ENCODE measurements around the gene MANF.

MANF gene

DNA sequence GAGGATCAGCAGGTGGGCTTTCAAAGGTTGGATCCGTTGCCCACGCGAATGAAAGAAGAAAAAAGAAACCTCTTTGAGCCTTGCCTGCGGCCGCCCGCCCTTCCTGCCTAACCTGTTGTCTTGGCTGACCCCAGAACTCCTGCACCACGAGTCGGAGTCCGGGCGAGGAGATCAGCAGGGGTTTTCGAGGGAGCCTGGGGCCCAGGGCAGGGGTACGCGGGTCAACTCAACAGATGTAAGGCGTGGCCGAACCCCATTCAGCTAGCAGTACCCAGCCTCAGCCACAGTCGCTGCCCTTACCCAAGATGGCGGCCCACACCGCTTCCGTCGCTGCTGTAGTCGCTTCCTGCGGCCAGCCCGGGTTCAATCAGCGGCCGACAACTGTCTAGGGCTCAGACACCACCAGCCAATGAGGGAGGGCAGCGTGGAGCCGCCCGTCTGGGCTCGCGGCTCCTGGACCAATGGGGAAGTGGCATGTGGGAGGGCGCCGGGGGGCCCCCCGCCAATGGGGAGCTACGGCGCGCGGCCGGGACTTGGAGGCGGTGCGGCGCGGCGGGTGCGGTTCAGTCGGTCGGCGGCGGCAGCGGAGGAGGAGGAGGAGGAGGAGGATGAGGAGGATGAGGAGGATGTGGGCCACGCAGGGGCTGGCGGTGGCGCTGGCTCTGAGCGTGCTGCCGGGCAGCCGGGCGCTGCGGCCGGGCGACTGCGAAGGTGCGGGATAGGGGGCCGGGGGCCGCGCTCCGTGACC, at the start of gene MANF:
Gene MANF (plus strand): TSS at position 566 of the 748 bp plus-strand sequence. CDS start 52 bp downstream, at position 618.
- in situ Hi-C loops (cut with HindIII; ENCODE audit: low sequenced_read_pairs): no loop called here

DNA sequence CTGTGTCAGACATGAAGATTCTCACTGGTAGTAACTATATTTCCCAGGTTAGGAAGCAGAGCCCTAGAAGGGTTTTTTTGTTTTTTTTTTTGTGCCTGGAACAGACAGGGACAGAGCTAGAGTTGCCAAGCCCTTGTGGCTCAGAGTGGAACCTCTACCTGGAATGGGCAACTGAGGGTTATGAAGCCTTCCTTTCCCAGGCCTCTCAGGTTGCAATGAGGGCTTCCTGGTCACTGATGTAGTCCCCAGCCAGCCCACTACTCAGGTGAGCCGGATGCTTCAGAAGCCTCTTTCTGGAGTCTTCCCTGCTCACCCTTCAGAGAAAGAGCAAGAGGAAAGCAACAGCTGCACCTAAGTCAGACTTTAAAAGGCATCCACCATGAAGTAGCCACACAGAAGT, 48.8 kb upstream of the MANF start:
- in situ Hi-C loops (cut with HindIII; ENCODE audit: low sequenced_read_pairs): no loop called here

DNA sequence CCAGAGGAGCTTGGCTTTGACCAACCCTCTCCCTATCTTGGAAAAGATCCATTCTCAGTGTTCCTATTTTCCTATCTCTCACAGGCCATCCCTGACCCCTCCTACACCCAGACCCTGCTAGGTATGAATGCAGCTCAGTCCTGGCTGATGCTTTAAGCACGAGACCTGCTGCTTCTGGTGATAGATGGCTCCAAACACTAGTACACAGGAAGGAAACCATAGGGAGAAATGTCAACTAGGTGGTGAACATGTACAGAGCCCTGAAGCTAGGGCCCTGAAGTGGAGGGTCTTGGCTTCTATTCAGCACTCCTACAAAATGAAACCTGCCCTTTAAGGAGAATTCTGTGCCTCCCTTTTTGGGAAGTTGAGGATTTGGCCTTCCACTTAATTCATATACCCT, 47.4 kb upstream of the MANF start:
- in situ Hi-C loops (cut with HindIII; ENCODE audit: low sequenced_read_pairs): no loop called here

DNA sequence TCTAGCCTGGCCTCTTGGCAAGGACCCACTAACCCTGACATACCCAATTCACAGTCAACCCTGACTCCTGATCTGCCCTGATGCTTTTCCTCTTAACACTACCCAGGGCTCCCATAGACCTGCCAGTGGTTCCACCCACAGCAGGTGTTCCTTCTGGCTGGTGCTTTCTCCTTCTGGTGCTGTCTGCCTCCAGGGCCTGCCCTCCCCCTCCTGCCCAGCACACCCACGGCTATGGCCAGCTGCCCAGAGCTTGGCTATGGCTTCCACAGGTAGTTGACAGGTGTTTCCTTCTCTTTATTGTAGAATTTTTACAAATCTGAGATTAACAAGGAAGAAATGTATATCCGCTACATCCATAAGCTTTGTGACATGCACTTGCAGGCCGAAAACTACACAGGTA, 46.5 kb upstream of the MANF start:
- in situ Hi-C loops (cut with HindIII; ENCODE audit: low sequenced_read_pairs): no loop called here

DNA sequence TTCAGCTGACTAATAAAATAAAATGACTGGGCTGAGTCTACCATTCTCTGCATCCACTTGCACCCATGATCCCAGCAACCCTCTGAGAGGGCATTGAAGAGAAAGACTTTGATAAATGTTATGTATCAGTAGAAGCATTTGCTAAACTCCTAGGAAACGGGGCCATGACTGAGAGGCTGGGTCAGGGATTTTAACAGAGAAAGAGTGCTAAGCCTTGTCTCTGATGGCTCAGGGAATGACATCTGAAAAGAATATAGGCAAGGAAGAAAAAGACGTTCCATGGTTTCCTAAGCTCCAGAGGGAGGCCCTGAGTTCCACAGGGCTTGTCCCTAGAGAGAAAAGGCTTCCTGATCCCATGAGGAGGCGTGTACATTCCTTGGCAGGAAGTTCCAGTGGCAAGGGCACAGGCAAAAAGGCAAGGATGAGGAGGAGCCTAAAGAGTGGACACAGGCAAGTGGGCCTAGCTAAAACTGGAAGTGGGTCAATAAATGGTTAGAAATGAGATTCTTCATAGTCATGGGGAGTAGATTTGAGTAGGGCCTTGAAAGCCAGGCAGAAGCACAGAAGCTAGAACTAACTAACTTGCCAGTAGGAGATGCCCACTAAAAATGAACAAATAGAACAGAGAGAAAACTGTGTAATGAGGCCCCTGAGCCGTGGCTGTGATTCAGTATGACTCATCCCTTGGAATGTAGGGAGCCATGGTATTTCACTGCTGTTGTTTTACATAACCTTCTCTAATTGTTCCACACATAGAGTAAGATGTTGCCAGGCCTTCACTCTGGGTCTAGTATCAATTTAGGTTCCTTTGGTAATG, 44.9 kb upstream of the MANF start:
- in situ Hi-C loops (cut with HindIII; ENCODE audit: low sequenced_read_pairs): no loop called here

DNA sequence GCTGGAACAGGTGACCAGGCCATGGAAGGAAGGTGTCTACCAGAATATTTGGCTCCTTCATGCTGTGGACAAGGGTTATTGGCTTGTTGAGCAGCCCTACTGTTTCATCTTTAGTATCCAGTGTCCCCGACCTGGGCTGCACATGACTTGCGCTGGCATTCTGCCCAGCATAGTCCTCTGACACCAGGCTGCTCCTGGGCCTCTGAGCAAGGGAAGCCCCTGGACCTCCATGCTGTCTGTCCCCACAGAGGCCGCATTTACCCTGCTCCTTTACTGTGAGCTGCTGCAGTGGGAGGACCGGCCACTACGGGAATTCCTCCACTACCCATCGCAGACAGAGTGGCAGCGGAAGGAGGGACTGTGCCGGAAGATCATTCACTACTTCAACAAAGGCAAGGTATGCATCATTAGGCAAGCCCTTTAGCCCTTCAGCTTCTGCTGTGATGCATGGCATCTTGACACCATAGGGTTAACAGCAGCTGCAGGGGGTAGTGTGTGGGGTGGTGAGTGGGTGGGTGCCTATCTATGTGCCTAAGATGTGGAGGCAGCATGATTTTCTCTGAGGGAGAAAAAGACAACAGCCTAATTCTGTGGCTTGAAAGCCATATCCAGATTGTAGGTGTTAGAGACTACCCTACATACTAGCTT, 44.0 kb upstream of the MANF start:
- in situ Hi-C loops (cut with HindIII; ENCODE audit: low sequenced_read_pairs): no loop called here

DNA sequence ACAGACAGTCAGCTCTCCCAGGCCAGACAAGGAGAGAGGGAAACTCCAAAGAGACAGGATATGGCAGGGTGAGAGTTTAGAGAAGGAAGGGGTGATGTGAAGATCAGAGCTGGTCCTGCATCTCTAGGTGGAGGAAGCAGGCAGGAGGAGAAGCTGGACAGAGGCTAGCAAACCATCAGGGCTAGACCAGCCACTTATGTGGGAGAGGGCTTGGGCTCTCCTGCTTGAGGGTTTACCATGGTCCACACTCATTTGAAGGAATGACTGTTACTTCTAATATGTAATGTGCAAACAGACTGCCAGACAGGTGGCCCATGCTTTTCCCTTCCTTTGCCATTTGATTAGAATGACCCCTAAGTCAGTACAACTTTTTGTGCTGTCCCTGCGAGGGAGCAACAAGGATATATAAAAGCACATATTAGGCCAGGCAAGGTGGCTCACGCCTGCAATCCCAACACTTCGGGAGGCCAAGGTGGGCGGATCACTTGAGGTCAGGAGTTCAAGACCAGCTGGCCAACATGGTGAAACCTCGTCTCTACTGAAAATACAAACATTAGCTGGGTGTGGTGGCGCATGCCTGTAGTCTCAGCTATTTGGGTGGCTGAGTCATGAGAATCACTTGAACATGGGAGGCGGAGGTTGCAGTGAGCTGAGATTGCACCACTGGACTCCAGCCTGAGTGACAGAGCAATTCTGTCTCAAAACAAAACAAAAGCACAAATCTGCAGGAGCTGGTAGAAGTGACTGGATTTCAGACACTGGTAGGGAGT, 41.0 kb upstream of the MANF start:
- in situ Hi-C loops (cut with HindIII; ENCODE audit: low sequenced_read_pairs): no loop called here

DNA sequence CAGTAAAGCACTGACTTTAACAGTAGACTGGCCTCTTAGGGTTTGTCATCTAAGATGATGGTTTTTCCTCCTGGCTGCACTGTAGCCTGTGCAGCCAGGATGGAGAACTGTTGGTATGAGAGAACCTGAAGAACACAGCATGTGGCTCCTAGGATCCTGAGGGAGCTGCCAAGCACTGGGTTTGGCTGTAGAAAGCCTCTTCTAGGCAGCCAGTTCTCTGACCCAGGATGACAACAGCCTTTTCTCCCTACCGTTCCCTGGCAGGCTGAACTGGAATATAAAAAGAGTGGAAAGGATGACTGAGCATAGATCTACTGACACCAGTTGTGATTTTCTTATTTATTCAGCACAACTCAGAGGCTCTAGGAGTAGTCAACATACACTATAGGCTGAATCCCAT, 34.3 kb upstream of the MANF start:
- in situ Hi-C loops (cut with HindIII; ENCODE audit: low sequenced_read_pairs): loop anchor here (25.0 kb wide), 1 partner anchor 238 kb away; no protein-coding TSS in a partner anchor

DNA sequence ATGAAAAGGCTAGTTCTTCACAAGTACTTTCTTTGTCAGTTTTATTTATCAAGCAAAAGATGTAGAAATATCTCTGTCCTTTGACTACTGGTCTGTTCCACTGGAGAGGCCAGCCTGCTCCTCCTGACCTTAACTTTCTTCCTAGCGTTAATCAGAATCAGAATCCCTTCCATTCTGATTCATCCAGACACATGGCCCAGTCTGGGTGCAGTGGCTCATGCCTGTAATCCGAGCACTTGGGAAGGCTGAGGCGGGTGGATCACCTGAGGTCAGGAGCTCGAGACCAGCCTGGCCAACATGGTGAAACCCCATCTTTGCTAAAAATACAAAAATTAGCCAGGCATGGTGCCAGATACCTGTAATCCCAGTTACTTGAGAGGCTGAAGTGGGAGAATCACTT, 32.0 kb upstream of the MANF start:
- in situ Hi-C loops (cut with HindIII; ENCODE audit: low sequenced_read_pairs): loop anchor here (25.0 kb wide), 1 partner anchor 241 kb away; no protein-coding TSS in a partner anchor

DNA sequence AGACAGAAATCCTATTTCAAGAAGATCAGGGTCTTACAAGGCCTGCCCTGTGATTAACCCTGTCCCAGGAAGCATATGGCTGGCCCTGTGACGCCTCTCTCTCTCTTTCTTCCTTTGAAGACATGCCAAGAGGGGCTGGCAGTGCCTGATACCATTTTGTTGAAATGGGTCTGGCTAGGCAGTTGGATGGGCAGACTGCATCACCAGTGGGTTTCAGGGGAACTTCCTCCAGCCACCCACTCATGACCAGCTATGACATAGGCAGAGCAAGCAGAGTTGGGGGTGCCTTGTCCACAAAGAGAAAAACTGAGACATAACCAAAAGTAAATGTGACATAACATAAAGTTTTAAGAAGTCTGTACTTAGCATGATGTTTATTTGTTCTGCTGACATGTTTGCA, 31.4 kb upstream of the MANF start:
- in situ Hi-C loops (cut with HindIII; ENCODE audit: low sequenced_read_pairs): loop anchor here (25.0 kb wide), 1 partner anchor 241 kb away; no protein-coding TSS in a partner anchor

DNA sequence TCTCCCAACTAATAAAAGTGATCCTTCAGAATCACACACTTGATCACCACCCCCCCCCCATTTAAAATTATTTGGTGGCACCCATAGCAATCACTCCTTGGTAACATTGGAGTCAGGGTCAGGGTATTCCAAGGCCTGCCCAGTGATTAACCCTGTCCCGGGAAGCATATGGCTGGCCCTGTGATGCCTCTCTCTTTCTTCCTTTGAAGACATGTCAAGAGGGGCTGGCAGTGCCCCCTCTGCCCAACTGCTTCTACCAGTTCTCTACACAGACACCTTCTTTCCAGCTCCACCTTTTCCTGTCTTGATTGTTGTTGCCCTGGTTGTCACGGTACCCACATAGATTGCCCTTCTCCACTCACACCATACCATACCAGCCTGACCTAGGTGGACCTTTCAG, 30.9 kb upstream of the MANF start:
- in situ Hi-C loops (cut with HindIII; ENCODE audit: low sequenced_read_pairs): loop anchor here (25.0 kb wide), 1 partner anchor 242 kb away; no protein-coding TSS in a partner anchor

DNA sequence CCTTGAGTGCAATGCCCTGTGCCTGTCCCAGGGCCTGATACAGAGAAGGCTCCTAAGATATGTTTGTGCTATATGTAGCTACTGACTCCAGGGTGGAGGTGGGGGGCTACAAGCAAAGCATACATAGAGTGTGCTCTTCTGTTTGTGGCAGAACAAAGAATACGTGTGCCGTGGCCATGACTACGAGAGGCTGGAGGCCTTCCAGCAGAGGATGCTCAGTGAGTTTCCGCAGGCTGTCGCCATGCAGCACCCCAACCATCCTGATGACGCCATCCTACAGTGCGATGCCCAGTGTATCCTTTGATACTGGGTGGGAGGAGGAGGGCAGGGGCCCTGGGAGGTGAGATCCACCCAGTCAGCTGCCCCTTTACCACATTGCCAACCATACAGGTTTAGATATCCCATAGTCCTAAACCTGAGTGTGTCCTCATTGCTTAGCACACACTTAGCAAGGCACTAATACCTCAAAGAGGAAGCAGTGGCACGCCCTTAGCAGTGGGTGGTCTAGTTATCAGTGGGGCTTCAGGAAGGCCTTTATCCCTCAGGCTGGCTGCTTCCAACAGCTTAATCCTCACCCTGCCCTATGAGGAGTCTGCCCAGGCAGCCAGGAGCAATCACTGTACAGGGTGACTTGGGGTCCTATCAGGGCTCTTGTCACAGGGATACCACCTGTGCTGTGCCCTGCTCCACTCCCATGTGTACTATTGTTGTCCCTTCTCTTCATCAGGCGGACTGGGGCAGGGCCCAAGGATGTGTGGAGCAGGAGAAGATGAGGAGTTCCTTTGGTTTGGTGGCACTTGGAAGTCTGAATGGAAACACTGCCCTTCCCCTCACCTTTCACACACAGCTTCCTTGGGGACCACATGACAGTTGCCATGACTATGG, 30.1 kb upstream of the MANF start:
- in situ Hi-C loops (cut with HindIII; ENCODE audit: low sequenced_read_pairs): loop anchor here (25.0 kb wide), 1 partner anchor 243 kb away; no protein-coding TSS in a partner anchor

DNA sequence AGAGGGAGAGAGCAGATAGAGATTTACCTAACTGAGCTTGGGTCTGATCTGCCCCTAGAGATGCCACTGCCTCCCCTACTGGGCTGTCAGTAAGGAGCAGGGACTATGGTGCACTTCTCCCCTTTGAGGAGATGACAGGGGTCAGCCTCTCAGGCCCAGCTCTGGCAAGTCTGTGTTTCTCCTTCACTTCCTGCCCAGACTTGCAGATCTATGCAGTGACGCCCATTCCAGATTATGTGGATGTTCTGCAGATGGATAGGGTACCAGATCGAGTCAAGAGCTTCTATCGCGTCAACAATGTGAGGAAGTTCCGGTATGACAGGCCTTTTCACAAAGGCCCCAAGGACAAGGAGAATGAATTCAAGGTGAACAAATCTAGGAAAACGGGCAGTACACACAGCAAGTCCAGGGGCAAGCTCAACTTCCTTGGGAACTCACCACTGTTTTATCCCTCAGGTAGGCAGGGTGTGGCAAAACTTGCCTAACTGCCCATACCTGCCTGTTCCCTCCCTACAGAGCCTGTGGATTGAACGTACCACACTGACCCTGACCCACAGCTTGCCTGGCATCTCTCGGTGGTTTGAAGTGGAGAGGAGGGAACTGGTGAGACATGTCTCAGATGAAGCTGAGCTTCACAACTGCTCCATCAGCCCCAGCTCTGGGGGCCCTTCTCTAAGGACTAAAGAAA, 29.1 kb upstream of the MANF start:
- in situ Hi-C loops (cut with HindIII; ENCODE audit: low sequenced_read_pairs): loop anchor here (25.0 kb wide), 1 partner anchor 244 kb away; no protein-coding TSS in a partner anchor

DNA sequence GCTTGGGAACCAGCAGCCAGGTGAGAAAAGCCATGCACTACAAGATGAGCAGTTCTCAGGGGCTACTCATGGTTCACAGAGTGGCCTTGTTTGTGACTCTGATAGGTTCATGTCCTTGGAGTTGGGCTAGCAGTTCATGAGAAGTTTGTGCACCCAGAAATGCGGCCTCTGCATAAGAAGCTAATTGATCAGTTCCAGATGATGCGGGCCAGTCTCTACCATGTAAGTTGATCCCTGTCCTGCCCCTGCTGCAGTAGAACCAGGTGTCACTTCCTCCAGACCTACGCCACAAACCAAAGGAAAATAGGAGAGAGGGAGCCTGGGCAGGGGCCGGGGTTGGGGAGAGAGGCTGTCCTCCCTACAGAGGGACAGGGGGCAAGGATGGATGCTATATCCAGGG, 27.2 kb upstream of the MANF start:
- in situ Hi-C loops (cut with HindIII; ENCODE audit: low sequenced_read_pairs): loop anchor here (25.0 kb wide), 1 partner anchor 246 kb away; no protein-coding TSS in a partner anchor

DNA sequence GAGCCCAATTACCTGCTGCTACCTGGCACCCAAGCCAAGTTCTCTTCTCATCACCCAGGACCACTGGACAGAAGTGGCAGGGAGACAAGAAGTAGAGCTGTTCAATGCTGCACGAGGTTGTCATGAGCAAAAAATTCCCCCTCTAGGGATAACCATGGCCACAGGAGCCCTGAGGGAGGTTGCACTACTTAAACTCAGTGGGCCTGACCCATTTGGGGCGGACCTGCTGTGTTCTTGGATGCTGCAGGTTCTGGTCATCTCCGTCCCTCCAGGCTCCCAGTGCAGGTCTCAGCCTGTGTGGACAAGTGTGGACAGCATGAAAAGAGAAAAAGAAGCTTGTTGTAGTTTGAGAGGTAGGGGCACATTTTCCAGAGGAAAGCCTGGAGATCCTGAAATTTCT, 26.1 kb upstream of the MANF start:
- in situ Hi-C loops (cut with HindIII; ENCODE audit: low sequenced_read_pairs): loop anchor here (25.0 kb wide), 1 partner anchor 247 kb away; no protein-coding TSS in a partner anchor

DNA sequence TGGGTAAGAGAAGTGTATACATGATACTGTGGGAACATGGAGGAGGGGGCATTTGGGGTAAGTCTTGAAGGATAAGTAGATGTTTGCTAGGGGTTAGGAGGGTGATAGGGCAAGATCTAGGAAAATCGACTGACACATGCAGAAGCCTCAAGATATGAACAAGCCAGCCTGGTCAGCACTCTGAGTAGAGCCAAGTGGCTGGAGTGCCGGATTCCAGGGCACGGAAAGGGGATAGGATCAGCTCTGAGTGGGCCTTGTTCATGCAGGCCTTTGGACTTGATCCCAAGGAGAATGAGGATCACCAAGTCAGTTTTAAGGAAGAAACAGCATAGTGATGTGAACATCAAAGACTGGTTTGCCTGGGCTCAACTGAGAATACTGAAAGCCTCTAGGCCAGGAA, 24.3 kb upstream of the MANF start:
- in situ Hi-C loops (cut with HindIII; ENCODE audit: low sequenced_read_pairs): loop anchor here (25.0 kb wide), 1 partner anchor 249 kb away; no protein-coding TSS in a partner anchor

DNA sequence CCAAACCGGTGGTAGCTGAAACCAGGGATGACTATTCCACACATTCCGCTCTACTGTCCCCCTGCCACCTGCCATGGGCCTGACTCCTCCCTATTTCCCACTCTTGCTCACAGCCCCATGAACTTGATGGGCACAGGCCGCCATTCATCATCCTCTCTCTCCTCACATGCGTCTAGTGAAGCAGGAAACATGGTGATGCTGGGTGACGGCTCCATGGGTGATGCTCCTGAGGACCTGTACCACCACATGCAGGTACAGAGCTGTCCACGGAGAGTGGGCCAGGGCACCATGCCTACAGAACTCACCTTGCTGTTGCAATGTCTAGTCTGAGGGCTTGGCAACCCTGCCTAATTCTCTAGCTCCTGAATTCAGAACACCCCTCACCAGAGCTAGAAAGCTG, 23.3 kb upstream of the MANF start:
- in situ Hi-C loops (cut with HindIII; ENCODE audit: low sequenced_read_pairs): loop anchor here (25.0 kb wide), 1 partner anchor 249 kb away; no protein-coding TSS in a partner anchor

DNA sequence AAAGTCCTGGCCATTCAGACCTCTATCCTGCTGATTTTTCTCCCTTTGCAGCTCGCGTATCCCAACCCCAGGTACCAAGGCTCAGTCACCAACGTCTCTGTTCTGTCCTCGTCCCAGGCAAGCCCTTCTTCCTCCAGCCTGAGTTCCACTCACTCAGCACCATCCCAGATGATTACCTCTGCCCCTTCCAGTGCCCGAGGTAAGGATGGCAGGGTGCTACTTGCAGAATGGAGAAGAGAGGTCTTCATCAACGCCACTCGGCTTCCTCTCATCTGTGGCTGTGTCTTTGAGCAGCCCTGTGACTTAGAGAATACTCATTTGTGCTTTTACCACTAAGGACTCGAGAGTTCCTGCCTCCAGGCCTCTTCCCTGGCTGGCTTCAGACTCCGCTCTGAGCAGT, 22.6 kb upstream of the MANF start:
- in situ Hi-C loops (cut with HindIII; ENCODE audit: low sequenced_read_pairs): loop anchor here (25.0 kb wide), 1 partner anchor 250 kb away; no protein-coding TSS in a partner anchor

DNA sequence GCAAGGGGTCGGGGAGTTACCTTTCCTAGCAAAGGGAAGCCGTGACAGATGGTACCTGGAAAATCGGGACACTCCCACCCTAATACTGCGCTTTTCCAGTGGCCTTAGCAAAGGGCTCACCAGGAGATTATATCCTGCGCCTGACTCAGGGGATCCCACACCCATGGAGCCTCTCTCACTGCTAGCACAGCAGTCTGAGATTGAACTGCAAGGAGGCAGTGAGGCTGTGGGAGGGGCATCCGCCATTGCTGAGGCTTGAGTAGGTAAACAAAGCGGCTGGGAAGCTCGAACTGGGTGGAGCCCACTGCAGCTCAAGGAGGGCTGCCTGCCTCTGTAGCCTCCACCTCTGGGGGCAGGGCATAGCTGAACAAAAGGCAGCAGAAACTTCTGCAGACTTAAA, 16.8 kb upstream of the MANF start:
- in situ Hi-C loops (cut with HindIII; ENCODE audit: low sequenced_read_pairs): loop anchor here (25.0 kb wide), 1 partner anchor 256 kb away; no protein-coding TSS in a partner anchor
